Measurements from ENCODE around the gene SPTSSB.

SPTSSB gene

GRCh38 chr3:161390200-161390599 is 18.9 kb upstream of the SPTSSB start:
- DNase-seq, result no peak

GRCh38 chr3:161389445-161390035 is 18.2 kb upstream of the SPTSSB start:
- DNase-seq, result no peak

GRCh38 chr3:161388855-161389254 is 17.5 kb upstream of the SPTSSB start:
- no peak for DNase-seq

- DNase-seq, result no peak
Measured at GRCh38 chr3:161386991-161387770, 15.9 kb upstream of the SPTSSB start.

DNA sequence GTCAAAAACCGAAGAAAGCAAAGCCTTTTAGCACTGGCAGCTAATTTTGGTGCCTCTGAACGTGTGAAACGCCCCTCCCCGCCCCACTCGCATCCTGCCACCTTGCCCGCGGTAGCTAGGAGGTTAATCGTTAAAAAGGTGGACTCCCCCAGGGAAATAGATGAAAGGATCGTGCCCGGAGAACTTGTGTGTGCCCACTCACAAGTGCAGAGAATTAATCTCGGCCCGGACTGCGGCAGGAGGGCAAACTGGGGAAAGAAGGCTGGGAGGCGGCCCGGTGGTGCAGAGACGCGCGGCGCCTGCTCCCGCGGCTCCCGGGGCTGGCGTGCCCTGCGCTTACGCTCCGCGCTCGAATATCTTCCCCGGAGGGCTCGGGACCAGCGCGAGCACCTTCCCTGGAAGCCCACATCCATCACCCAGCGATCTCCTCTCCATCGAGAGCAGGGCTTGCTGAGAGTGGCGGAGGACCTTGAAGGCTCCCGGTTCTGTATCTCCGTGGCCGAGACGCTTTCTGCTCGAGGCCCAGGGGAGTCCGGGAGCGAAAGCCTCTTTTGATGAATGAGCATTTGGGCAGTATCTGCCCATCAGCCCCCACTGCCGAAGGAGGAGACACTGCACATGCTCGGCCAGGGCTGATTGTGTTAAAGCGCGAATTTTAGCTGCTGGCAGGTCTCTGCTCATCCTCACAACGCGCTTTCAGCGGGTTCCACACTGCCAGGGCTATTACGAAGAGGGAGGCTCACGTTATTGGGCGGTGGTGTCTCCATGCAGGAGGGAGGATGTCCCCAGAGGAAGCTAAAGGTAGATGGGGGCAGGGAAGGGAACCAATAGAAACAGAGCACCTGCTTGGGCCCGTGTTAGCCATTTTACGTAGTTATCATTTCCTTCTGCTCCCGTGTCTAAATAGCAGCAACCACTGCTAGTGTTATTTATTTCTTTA is 1.3 kb upstream of the SPTSSB start:
- peak; percentile 12 to 19 for DNase-seq

- DNase-seq, result no peak
Measured at GRCh38 chr3:161369531-161369930, 1.8 kb downstream of the SPTSSB start.

DNA sequence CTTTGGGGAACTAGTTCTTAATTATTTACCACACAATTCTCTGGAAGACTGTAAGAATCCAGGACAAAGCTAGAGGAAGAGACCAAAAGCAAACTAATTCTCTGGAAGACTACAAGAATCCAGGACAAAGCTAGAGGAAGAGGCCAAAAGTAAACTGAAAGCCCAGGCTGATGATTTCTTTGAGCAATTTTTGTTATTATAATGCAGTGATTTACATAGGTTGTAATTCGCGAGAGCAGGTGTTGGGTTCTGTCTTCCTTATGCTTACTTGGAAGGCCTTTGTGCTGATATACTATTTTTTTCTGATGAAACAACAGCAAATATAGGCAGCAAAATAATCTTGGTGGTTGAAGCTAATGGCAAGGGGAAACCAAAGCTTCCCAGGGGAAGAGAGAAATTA is 5.2 kb downstream of the SPTSSB start:
- no peak for DNase-seq

DNA sequence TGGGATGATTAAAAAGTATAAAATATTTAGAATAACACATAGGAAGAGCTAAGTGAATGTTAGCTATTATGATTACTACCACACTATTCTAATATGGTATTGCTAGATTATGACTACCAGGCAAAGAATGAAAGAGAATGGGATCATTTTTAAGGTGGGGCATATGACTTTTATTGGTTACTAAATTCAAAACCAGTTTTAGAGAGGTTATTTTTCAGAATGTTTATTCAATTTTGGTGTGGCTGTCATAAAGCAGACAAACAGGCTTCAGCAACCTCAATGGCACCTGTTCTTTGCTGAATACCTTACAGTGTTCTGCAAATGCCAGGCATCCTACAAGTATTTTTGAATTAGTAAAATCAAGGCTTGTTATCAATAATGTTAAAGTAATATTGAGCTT is 12.8 kb downstream of the SPTSSB start:
- DNase-seq, result no peak

- no peak for DNase-seq
Measured at GRCh38 chr3:161356287-161356686, 15.0 kb downstream of the SPTSSB start.

DNA sequence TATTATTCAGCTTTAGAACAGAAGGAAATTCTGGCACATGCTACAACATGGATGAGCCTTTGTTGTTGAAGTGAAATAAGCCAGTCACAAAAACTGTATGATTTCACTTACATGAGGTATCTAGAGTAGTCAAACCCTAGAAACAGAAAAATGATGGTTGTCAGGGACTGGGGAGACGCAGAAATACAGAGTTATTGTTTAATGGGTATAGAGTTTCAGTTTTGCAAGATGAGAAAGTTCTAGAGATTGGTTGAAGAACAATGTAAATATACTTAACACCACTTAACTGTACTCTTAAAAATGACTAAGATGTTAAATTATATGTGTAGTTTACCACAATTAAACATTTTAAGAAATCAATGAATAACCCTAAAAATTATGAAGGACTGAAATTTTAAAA is 15.8 kb downstream of the SPTSSB start:
- DNase-seq, result no peak

- DNase-seq, result no peak
Measured at GRCh38 chr3:161354554-161354953, 16.8 kb downstream of the SPTSSB start.

DNA sequence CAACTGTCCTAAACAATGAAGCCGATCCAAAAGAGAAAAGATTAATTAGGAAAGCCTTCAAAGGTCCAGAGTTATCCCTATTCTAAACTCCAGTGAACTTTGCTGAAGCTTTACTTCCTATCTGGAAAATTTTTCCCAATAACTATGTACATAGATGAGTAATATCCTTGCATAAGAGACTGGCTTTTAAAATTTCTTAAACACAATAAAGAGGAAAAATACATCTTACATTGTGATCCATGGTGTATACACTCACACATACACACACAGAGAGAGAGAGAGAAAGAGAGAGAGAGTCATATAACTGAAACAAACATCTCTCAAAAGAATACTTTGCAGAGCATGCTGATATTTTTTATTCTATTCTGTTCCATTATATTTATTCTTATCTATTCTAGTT is 20.0 kb downstream of the SPTSSB start:
- no peak for DNase-seq

- DNase-seq, result no peak
Measured at GRCh38 chr3:161350916-161351315, 20.4 kb downstream of the SPTSSB start.

DNA sequence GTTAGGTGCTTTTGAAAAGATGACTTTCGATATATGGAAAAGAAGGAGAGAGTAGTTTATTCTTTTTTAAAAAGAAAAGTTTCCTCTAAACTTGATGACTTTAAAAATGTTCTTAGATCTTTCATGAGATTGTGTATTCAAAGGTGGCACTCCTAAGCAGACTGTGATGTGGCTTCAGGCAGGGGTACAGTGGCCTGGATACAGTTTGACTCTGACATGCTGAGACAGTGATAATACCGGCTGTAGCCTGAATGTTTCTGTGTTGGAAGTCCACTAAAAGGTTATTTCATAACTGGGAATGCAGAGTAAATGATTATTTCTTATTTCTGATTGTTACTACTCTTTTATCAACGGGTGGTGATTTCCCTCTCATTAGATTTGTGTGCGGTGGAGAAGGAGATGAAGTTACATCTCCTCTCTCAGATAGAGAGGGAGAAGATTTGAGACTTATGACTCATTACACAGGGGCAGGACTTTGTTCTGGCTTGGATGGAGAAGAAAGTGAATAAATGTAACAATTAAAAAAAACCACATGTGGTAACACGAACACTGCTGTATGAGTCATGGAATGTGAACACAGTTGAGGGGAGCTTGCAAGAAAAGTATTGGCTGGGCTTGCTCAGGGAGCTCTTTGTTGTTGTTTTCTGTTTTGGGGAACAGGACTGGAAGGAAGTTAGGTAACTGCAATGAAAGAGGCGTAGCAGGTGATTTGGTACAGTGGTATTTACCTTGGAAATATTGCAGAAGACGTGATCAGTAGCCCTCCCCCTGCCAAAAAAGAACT is 21.6 kb downstream of the SPTSSB start:
- DNase-seq, result peak; percentile 13 to 48

DNA sequence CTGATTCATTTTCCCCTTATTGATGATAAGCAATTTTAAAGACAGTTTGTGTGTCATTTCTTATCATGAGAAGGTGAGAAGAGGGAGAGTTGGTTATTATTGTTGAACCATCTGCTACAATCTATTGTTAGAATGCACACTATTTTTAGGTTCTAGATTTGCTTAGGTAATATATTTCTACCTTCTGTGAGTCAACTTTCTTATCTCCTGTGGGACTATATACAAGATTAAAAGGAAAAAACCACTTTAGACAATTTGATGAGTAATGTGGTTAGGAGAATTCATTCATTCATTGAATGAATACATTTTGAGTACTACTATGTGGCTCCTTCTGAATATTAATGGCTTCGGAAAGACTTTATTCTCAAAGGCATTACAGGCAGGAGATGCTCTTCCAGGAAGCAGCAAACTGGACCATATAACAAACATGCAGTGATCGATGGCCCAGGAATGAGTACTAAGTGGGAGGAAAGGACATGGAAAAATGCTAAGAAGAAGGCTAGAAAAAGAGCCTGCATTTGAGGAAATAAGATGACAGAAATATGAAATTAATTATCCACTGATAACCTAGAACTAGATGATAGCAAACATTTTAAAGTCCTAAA is 22.4 kb downstream of the SPTSSB start:
- DNase-seq, result no peak

DNA sequence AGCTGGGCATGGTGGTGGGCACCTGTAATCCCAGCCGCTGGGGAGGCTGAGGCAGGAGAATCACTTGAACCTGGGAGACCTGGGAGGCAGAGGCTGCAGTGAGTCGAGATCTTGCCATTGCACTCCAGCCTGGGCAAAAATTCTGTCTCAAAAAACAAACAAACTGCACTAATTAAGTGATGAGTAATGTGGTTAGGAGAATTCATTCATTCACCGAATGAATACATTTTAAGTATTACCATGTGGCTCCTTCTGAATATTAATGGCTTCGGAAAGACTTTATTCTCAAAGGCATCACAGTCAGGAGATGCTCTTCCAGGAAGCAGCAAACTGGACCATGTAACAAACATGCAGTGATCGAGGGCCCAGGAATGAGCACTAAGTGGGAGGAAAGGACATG is 23.6 kb downstream of the SPTSSB start:
- no peak for DNase-seq

GRCh38 chr3:161345023-161345422 is 26.3 kb downstream of the SPTSSB start:
- no peak for DNase-seq

- no peak for DNase-seq
Measured at GRCh38 chr3:161343986-161344385, 27.3 kb downstream of the SPTSSB start.

DNA sequence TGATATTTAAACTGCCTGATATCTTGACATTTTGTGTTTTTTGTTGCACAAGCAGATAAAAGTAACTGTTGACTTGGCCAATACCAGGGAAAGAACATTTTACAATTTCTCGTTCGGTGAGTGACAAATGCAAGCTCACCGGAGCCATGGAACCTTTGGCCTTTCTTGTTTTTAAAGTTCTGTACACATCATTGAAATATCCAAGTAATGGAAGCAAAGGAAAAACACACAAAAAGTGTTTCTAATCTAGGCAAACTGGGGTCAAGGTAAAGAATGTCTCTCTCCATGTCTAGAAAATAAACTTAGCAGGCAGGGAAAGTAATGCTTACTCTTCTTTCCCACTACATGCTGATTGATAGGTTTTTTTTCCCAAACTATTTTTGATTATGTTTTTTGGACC is 27.8 kb downstream of the SPTSSB start:
- no peak for DNase-seq

DNA sequence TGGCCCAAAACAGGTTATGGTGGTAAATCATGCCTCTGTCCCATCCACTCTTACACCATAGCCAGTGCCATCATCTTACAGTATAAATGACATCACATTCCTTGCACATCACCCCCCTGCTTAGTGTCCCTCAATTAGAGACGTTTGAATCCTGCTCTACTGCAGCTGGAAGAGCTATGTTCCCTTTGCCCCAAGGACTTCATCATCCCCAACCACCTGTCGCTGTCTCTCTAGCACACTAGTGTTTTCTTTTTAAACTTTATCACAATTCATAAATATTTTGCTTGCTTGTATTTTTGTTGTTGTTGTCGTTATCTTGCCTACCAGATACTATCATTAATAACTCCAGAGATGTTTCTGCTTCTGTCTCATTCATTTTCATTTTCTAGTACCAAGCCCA is 28.7 kb downstream of the SPTSSB start:
- no peak for DNase-seq

GRCh38 chr3:161339517-161340500 is 31.5 kb downstream of the SPTSSB start:
- no peak for DNase-seq
